GM19043 (cell line): ENCODE measurements around the gene CREBBP.

Source experiments
- ATAC-seq: cut with Tn5 transposase; IDR thresholded peaks from one replicate; pipeline ENCODE4 v1.9.1; 2021; ENCODE audit warnings: low read depth; ENCODE audit not compliant: unreplicated experiment

The CREBBP gene

GRCh38 chr16:3800477-3801270, 79.8 kb downstream of the CREBBP start:
- no peak for ATAC-seq

- no peak for ATAC-seq
Observed at GRCh38 chr16:3800019-3800418, 80.5 kb downstream of the CREBBP start.

- ATAC-seq: no peak
Observed at GRCh38 chr16:3799354-3799753, 81.2 kb downstream of the CREBBP start.

- ATAC-seq: no peak
Observed at GRCh38 chr16:3798838-3799237, 81.7 kb downstream of the CREBBP start.

GRCh38 chr16:3797904-3798811, 82.4 kb downstream of the CREBBP start:
- ATAC-seq: no peak

GRCh38 chr16:3797473-3797872, 83.0 kb downstream of the CREBBP start:
- peak; percentile 62 for ATAC-seq

- ATAC-seq: no peak
Observed at GRCh38 chr16:3793161-3793576, 87.3 kb downstream of the CREBBP start.

- ATAC-seq: no peak
Observed at GRCh38 chr16:3792472-3793012, 88.0 kb downstream of the CREBBP start.

- ATAC-seq: no peak
Observed at GRCh38 chr16:3791701-3792100, 88.8 kb downstream of the CREBBP start.

- ATAC-seq: no peak
Observed at GRCh38 chr16:3789375-3790099, 91.0 kb downstream of the CREBBP start.

GRCh38 chr16:3788711-3789374, 91.7 kb downstream of the CREBBP start:
- ATAC-seq: no peak

GRCh38 chr16:3787924-3788661, 92.4 kb downstream of the CREBBP start:
- ATAC-seq: peak; percentile 81

GRCh38 chr16:3785413-3785812, 95.1 kb downstream of the CREBBP start:
- ATAC-seq: no peak

- ATAC-seq: no peak
Observed at GRCh38 chr16:3783516-3783915, 97.0 kb downstream of the CREBBP start.

GRCh38 chr16:3782566-3782965, 97.9 kb downstream of the CREBBP start:
- no peak for ATAC-seq

- no peak for ATAC-seq
Observed at GRCh38 chr16:3781421-3781820, 99.1 kb downstream of the CREBBP start.

GRCh38 chr16:3780570-3780969, 99.9 kb downstream of the CREBBP start:
- no peak for ATAC-seq

- no peak for ATAC-seq
Observed at GRCh38 chr16:3776316-3776715, 104.2 kb downstream of the CREBBP start.

- no peak for ATAC-seq
Observed at GRCh38 chr16:3774819-3775218, 105.7 kb downstream of the CREBBP start.
